ENCODE results near the gene SPATC1L. TPM values are rescaled to one million over a fixed set of nuclear protein-coding genes. Genes with fewer than 3 reads are reported as not detected.

SPATC1L gene
- total RNA-seq, 6 donors from 2014 or later, result 0.91 to 22.0 (median 7.2) TPM

DNA sequence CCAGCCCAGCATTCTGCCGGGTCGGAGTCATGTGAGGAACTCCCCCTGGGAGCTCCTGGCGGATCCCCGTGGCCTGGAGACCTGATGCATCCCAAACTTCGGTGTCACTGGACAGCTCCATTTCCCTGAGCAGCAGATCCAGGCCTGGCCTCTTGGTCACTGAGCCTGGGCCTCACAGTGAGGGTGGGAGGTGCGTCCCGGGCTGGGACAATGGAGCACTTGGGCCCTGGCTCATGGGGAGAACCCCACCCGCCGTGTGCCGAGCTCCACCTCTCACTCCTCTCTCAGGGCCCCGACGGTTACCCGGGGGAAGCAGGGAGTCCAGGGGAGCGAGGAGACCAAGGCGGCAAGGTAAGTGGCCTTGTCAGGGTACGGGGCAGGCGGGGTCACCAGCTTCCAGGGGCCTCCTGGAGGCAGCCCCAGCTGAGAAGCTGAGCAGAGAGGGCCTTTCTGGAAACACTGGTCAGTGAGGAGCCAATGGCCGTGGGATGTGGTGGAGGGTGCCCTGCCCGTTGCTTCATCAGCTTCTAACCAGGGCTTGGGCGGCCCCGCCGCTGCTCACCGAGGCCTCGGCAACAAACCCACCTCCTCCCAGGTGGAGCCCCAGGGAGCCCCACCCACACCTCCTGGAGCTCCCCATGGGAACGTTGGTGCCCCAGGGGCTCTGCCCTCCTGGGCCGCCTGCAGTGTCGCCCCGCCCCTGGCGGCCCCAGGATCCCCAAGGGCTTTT lies 66.5 kb downstream of the SPATC1L start:
- H3K4me3 ChIP-seq, result no peak overlapping the region
- H3K36me3 ChIP-seq, result peaks cover 0 to 97% (median 46%) of the 10 kb centered on the region in 4 donors
- DNase-seq (peak in 1 of 2 donors; percentile 14), ATAC-seq (ENCODE audit: low FRiP score in 2 of 2) (no peak)
- H3K9me3 ChIP-seq, result peaks cover 0 to 6% (median 4%) of the 10 kb centered on the region in 4 donors
- TF ChIP-seq POLR2A (IDR thresholded peaks at IDR 0.05), result no peak
- TF ChIP-seq, protein P1, sequence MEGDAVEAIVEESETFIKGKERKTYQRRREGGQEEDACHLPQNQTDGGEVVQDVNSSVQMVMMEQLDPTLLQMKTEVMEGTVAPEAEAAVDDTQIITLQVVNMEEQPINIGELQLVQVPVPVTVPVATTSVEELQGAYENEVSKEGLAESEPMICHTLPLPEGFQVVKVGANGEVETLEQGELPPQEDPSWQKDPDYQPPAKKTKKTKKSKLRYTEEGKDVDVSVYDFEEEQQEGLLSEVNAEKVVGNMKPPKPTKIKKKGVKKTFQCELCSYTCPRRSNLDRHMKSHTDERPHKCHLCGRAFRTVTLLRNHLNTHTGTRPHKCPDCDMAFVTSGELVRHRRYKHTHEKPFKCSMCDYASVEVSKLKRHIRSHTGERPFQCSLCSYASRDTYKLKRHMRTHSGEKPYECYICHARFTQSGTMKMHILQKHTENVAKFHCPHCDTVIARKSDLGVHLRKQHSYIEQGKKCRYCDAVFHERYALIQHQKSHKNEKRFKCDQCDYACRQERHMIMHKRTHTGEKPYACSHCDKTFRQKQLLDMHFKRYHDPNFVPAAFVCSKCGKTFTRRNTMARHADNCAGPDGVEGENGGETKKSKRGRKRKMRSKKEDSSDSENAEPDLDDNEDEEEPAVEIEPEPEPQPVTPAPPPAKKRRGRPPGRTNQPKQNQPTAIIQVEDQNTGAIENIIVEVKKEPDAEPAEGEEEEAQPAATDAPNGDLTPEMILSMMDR (IDR thresholded peaks at IDR 0.05), result no peak
- no peak for TF ChIP-seq POLR2AphosphoS5 (IDR thresholded peaks at IDR 0.05)
- TF ChIP-seq EP300 (IDR thresholded peaks at IDR 0.05), result no peak
- WGBS, 2 donors, result 91 to 100% methylated on average over 1 to 24 of the region's 29 CpGs
- no peaks in the 10 kb centered on the region for H3K27me3 ChIP-seq
- H3K4me1 ChIP-seq, result no peaks in the 10 kb centered on the region
- H3K27ac ChIP-seq, result no peak overlapping the region

DNA sequence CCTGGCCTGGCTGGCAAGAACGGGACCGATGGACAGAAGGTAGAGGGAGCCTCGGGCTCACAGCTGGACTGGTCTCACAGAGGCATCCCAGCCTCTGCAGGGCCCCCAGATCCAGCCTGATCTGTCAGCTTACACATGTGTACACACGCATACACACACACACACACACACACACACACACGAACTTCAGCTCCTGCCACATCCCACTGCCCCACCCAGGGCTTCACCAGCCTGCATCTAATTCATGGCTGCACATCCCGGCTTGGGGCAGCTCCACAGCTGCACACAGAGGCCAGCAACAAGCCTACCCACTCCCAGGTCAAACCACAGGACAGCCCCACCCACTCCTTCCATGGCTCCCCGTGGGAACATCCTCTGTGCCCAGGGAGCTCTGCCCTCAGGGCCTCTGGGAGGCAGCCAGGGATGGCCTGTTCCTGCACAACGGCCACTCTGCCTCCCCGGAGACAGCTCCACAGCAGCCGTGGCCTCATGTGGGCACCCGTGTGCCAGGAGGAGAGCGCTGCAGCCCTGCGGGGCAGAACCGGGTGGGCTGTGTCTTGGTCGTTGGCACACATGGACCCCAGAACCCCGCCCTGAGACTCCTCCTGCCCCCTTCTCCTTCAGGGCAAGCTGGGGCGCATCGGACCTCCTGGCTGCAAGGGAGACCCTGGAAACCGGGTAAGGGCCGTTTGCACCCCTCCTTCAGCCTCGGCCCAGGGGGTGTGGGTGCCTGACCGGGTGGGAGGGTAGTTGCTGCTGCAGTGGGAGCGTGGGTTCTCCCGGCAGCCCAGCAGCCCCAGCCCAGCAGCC lies 67.3 kb downstream of the SPATC1L start:
- Histone ChIP-seq H3K4me1 (no peaks in the 10 kb centered on the region), H3K9me3 (peaks cover 0 to 6% (median 4%) of the 10 kb centered on the region in 4 donors), H3K27me3 (no peaks in the 10 kb centered on the region), H3K27ac (no peak overlapping the region), H3K4me3 (no peak overlapping the region), H3K36me3 (peaks cover 0 to 97% (median 46%) of the 10 kb centered on the region in 4 donors)
- 83 to 86% methylated on average over 13 to 24 of the region's 24 CpGs for WGBS, 2 donors
- ATAC-seq (ENCODE audit: low FRiP score in 2 of 2) (no peak), DNase-seq (peak; percentile 17 to 72)
- TF ChIP-seq POLR2A (IDR thresholded peaks at IDR 0.05), result no peak
- TF ChIP-seq, protein P1 (IDR thresholded peaks at IDR 0.05), result no peak
- no peak for TF ChIP-seq POLR2AphosphoS5 (IDR thresholded peaks at IDR 0.05)
- TF ChIP-seq EP300 (IDR thresholded peaks at IDR 0.05), result no peak

DNA sequence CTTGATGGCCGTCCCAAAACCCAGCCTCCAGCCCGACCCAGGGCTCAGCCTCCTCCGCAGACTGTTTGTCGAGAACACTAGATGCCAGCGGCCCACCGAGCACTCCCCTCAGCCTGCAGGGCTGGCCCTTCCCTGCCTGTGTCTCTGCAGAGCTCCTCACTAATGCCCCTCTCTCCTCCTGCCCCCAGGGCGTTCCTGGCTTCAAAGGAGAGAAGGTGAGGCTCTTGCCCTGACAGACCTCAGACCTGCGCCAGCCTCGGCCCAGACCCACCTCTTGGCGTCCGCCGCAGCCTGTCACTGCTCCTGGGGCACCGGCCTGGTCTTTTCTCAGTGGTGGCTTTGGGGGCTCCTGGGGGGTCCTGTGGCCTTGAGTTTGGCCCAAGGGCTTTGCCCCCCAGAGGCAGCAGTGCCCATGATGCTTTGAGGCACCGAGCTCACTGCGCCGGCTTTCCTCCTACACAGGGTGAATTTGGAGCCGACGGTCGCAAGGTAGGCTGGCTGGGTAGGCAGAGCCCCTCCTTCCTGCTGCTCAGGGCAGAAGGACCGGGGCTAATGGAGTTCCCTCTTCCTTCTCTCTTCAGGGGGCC lies 68.0 kb downstream of the SPATC1L start:
- no peak overlapping the region for H3K4me3 ChIP-seq
- TF ChIP-seq EP300 (IDR thresholded peaks at IDR 0.05) (no peak), POLR2AphosphoS5 (IDR thresholded peaks at IDR 0.05) (no peak)
- TF ChIP-seq, protein P1 (IDR thresholded peaks at IDR 0.05), result no peak
- no peaks in the 10 kb centered on the region for H3K4me1 ChIP-seq
- ATAC-seq (ENCODE audit: low FRiP score in 2 of 2) (no peak), DNase-seq (peak in 1 of 2 donors; percentile 13)
- no peaks in the 10 kb centered on the region for H3K27me3 ChIP-seq
- WGBS, 2 donors, result 92% methylated on average over 12 to 20 of the region's 20 CpGs
- no peak overlapping the region for H3K27ac ChIP-seq
- peaks cover 0 to 6% (median 4%) of the 10 kb centered on the region in 4 donors for H3K9me3 ChIP-seq
- peaks cover 0 to 93% (median 43%) of the 10 kb centered on the region in 4 donors for H3K36me3 ChIP-seq

DNA sequence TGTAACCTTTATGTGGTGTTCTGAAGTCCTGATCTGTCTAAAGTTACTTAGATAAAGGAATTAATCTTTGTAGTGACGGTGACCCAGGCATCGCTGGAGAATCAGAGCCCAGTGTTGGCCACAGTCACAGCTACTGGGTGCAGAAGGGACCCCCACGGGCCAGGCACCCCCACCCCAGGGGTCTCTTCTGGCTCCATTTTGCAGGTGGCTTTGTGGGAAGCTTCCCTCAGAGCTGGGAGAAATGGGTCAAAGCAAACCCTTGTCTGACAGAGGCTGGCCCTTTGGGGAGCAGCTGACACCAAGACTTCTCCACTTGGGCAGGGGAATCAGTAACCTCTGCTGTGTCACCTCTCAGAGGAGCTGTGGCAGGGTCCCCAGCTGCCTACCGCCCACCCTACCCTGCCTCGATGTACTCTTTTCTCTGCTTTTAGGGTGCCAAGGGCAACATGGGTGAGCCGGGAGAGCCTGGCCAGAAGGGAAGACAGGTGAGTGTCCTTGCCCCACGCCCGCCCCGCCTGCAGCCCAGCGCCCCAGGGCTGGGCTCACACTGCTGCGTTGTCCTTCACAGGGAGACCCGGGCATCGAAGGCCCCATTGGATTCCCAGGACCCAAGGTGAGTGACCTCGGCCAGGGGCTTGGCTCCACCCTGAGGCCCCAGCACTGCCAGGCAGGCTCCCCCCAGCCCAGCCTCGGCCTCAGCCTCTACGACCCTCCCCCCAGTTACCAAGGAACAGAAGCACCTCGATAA lies 68.6 kb downstream of the SPATC1L start:
- Histone ChIP-seq H3K27ac (no peak overlapping the region), H3K4me3 (no peak overlapping the region), H3K4me1 (peaks cover 0 to 6% (median 3%) of the 10 kb centered on the region in 4 donors), H3K36me3 (peaks cover 0 to 86% (median 40%) of the 10 kb centered on the region in 4 donors), H3K27me3 (no peaks in the 10 kb centered on the region), H3K9me3 (peaks cover 0 to 6% (median 4%) of the 10 kb centered on the region in 4 donors)
- WGBS, 2 donors, result 92 to 99% methylated on average over 6 to 15 of the region's 17 CpGs
- ATAC-seq (ENCODE audit: low FRiP score in 2 of 2), result no peak
- TF ChIP-seq POLR2AphosphoS5 (IDR thresholded peaks at IDR 0.05) (no peak), EP300 (IDR thresholded peaks at IDR 0.05) (no peak), POLR2A (IDR thresholded peaks at IDR 0.05) (no peak)
- TF ChIP-seq, protein P1 (IDR thresholded peaks at IDR 0.05), result no peak
- peak in 1 of 2 donors; percentile 14 for DNase-seq

Measured in upper lobe of left lung (tissue), 6 donors.